Panc1 (cell line): Measurements from ENCODE around the gene HOXA11. TPM values are rescaled to one million over a fixed set of nuclear protein-coding genes. Genes with fewer than 3 reads are reported as not detected.

Experiments used
- ATAC-seq: fragments of 200-7000 bp; cut with Tn5 transposase; 2 replicates; pipeline ENCODE4 v1.9.1; 2020; ENCODE audit warnings: mild to moderate bottlenecking, moderate library complexity
- BruUV-seq: library from RNA; stranded (reverse); fragments of 400-500 nt; replicated peaks from 2 replicates; lab custom pipeline; 2021; lab: Mats Ljungman, UMichigan
- CTCF ChIA-PET: fragments of 300-600 bp; sonication (Branson Sonifier 250); formaldehyde crosslinking; loops from one replicate; lab custom pipeline; 2022; ENCODE audit warnings: antibody characterized with exemption; lab: Charles Lee
- POLR2A ChIA-PET: fragments of 300-600 bp; sonication (Branson Sonifier 250); formaldehyde crosslinking; loops from one replicate; lab custom pipeline; 2022; ENCODE audit warnings: antibody characterized with exemption; lab: Charles Lee
- DNase-seq: peaks from one replicate; pipeline ENCODE4 v3.0.0-alpha.2; 2010; ENCODE audit warnings: low read depth, low spot score
- H3K27ac ChIP-seq: 2 replicates; pipeline ENCODE4 v1.5.1; 2011; ENCODE audit warnings: mild to moderate bottlenecking, low read length, inconsistent platforms
- H3K27me3 ChIP-seq: fragments of 200-500 bp; sonication (Bioruptor generic); 2 replicates; pipeline ENCODE4 v1.6.0; 2014; ENCODE audit warnings: low read length, inconsistent platforms; ENCODE audit not compliant: control insufficient read depth, insufficient read depth
- H3K36me3 ChIP-seq: fragments of 200-500 bp; sonication (Bioruptor generic); 2 replicates; pipeline ENCODE4 v1.5.1; 2014; ENCODE audit warnings: inconsistent platforms, mild to moderate bottlenecking, low read length, moderate library complexity; ENCODE audit not compliant: control insufficient read depth, insufficient read depth
- H3K4me1 ChIP-seq: 2 replicates; pipeline ENCODE4 v1.5.1; 2011; ENCODE audit warnings: inconsistent platforms, mild to moderate bottlenecking, low read length, moderate library complexity; ENCODE audit not compliant: control insufficient read depth, insufficient read depth
- H3K4me3 ChIP-seq, 2 experiments: 2 replicates each; pipeline ENCODE4 v1.5.1; 2011 to 2012; ENCODE audit warnings: low read depth in 2 of 2, low read length in 2 of 2, mild to moderate bottlenecking in 2 of 2, inconsistent platforms in 1 of 2, moderate library complexity in 1 of 2
- H3K9me3 ChIP-seq: fragments of 200-500 bp; sonication (Bioruptor generic); 2 replicates; pipeline ENCODE4 v1.5.1; 2014; ENCODE audit warnings: low read depth, mild to moderate bottlenecking, inconsistent platforms, low read length, moderate library complexity; ENCODE audit not compliant: control insufficient read depth, insufficient read depth
- CTCF ChIP-seq: fragments of 450-650 bp; IDR thresholded peaks from 2 replicates; pipeline ENCODE4 v1.5.1; 2017; ENCODE audit warnings: mild to moderate bottlenecking
- POLR2AphosphoS5 ChIP-seq: IDR thresholded peaks from 2 replicates; pipeline ENCODE4 v1.6.1; 2012; ENCODE audit warnings: mild to moderate bottlenecking, low read depth, low read length, moderate library complexity
- SIN3A ChIP-seq: IDR thresholded peaks from 2 replicates; pipeline ENCODE4 v1.6.1; 2012; ENCODE audit warnings: low read depth, mild to moderate bottlenecking, low read length, moderate library complexity, borderline replicate concordance; ENCODE audit not compliant: insufficient read depth
- TCF7L2 ChIP-seq: IDR thresholded peaks from 2 replicates; pipeline ENCODE4 v1.6.1; 2011; ENCODE audit warnings: mild to moderate bottlenecking, low read depth, low read length, inconsistent platforms
- in situ Hi-C: cut with HindIII; loops from 2 replicates; pipeline ENCODE4 v1.10.0; 2016; ENCODE audit warnings: low sequenced_read_pairs, low pct_unique_long_range_greater_than_20kb
- intact Hi-C: fragments of 100-400 bp; cut with micrococcal nuclease; formaldehyde crosslinking; loops from one replicate; pipeline ENCODE4 v1.10.0; 2022; ENCODE audit not compliant: unreplicated experiment
- total RNA-seq: library from RNA; stranded (reverse); gene quantifications from one replicate; pipeline ENCODE4 v1.2.1, GENCODE V29; 2021; ENCODE audit not compliant: unreplicated experiment
- TF ChIP-seq, protein P1 (sequence below), 2 experiments: IDR thresholded peaks; 2 replicates each; pipeline ENCODE4 v1.6.1; 2011 to 2012; ENCODE audit warnings: low read depth in 2 of 2, control low read depth in 1 of 2, low read length in 1 of 2, mild to moderate bottlenecking in 1 of 2, moderate library complexity in 1 of 2; ENCODE audit not compliant: insufficient read depth in 1 of 2

Gene HOXA11
- total RNA-seq, 1 experiment from 2014 or later = 0.57 TPM

DNA sequence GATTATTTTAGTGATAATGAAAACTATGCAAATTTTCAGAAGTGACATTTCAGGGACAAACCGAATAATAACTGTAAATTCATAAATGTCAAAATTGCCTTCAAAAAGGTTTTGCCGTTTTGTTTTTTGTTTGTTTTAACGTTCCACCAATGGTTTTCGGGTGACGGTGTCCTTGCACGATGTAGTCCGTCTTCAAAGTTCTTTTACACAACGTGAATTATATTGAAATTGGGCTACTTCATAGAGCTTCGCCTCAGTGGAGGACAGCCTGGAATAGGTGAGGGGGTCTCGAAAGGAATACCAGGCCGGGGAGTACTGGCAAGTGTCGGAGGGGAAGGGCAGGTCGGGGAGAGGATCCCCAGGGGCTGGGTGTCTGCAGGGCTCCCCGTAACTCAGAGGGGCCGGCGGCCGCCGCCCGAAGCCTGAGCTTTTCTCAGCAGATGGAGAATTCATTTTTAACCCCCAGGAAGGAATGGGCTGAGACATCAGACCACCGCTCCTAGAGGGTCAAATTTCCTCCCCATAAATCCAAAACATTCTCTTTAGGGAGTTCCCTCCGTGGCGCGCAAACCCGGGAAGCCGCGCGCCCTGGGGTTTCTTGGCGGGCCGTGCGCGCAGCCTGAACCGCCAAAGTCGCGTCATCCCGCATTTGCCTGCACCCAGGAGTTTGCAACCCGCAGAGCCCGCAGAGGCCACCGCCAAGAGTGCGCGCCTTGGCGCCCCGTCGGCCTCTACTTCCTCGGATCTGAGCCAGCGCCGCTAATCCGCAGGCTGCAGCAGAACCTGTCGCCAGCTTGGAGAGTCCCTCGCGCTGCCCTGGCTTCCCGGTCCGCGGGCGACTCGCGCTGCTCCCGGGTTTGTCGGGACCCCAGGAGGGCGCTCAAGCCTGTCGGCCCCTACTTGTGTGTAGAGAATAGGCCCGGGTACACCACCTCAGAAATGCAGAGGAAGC, 40.2 kb upstream of the HOXA11 start:
- ATAC-seq (peak; percentile 35; the same call in 1 of the 2 replicates), DNase-seq (no peak)
- Histone ChIP-seq H3K4me3 (0 out of 4 replicates have a peak overlapping the region, but pooled peaks of 1 of the 2 experiments have one; percentile 6), H3K27ac (no peak overlapping the region), H3K4me1 (peaks cover 3% of the 10 kb centered on the region; the same call in 1 of the 2 replicates), H3K9me3 (no peaks in the 10 kb centered on the region), H3K36me3 (no peaks in the 10 kb centered on the region), H3K27me3 (peaks cover 20% of the 10 kb centered on the region)
- ChIA-PET POLR2A (no interaction called here), CTCF (no interaction called here)
- BruUV-seq = no TSS peak
- in situ Hi-C loops = no loop called here
- TF ChIP-seq POLR2AphosphoS5 = no peak
- TF ChIP-seq, protein P1, sequence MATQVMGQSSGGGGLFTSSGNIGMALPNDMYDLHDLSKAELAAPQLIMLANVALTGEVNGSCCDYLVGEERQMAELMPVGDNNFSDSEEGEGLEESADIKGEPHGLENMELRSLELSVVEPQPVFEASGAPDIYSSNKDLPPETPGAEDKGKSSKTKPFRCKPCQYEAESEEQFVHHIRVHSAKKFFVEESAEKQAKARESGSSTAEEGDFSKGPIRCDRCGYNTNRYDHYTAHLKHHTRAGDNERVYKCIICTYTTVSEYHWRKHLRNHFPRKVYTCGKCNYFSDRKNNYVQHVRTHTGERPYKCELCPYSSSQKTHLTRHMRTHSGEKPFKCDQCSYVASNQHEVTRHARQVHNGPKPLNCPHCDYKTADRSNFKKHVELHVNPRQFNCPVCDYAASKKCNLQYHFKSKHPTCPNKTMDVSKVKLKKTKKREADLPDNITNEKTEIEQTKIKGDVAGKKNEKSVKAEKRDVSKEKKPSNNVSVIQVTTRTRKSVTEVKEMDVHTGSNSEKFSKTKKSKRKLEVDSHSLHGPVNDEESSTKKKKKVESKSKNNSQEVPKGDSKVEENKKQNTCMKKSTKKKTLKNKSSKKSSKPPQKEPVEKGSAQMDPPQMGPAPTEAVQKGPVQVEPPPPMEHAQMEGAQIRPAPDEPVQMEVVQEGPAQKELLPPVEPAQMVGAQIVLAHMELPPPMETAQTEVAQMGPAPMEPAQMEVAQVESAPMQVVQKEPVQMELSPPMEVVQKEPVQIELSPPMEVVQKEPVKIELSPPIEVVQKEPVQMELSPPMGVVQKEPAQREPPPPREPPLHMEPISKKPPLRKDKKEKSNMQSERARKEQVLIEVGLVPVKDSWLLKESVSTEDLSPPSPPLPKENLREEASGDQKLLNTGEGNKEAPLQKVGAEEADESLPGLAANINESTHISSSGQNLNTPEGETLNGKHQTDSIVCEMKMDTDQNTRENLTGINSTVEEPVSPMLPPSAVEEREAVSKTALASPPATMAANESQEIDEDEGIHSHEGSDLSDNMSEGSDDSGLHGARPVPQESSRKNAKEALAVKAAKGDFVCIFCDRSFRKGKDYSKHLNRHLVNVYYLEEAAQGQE (IDR thresholded peaks at IDR 0.05; ENCODE audit: insufficient read depth in 1 of 2, low read depth in 2 of 2, low read length in 1 of 2) = no peak
- TF ChIP-seq TCF7L2 = no peak
- TF ChIP-seq CTCF = no peak
- no peak for TF ChIP-seq SIN3A
- intact Hi-C loops = loop anchor here (5.0 kb wide), 1 partner anchor 352 kb away; no protein-coding TSS in a partner anchor

DNA sequence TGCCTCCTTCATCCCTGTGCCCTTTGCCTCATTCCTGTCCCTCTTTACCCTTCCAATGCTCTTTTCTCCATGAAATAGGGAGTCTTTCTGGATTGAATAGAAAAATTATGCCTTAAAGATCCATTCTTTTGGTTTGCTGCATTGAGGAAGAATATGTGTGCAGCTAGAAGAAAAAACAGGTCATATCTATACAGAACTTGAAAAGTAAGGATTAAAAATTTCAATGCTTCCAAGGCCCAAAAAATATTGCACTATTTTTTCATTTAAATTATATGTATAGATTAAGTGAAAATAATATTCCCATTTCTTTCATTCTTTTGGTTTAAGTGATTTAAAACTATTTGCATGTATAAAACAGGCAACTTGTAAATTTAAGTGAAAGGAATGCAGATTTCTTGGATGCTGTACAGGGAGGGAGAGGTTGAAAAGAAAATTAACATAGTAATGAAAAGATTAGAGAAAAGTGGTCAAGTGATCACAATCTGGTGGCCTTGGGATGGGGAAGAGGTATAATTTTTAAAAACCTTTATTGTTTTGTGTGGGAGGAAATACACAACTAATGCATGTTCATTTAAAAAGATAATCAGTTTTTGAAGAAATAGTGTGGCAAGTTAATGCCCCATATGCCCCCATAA, 39.0 kb upstream of the HOXA11 start:
- DNase-seq (no peak), ATAC-seq (no peak)
- Histone ChIP-seq H3K4me1 (peaks cover 3% of the 10 kb centered on the region; the same call in 1 of the 2 replicates), H3K27ac (no peak overlapping the region), H3K4me3 (no peak overlapping the region), H3K36me3 (no peaks in the 10 kb centered on the region), H3K9me3 (no peaks in the 10 kb centered on the region), H3K27me3 (peaks cover 20% of the 10 kb centered on the region)
- in situ Hi-C loops = no loop called here
- intact Hi-C loops = loop anchor here (5.0 kb wide), 1 partner anchor 353 kb away; no protein-coding TSS in a partner anchor
- CTCF ChIA-PET = interaction anchor here (1.2 kb wide), 1 partner anchor 28 kb away, joined by 3 read pairs; no protein-coding TSS in a partner anchor
- no TSS peak for BruUV-seq
- POLR2A ChIA-PET = no interaction called here
- TF ChIP-seq TCF7L2 (no peak), POLR2AphosphoS5 (no peak)
